Measurements from ENCODE around the gene SMIM36.
"Not testable (repeated sequence)": the region's sequence is repeated elsewhere in the genome, so short reads cannot be mapped to it uniquely, and the experiment has no call there.

SMIM36 gene

GRCh38 chr17:55431914-55432313 lies 79.3 kb downstream of the SMIM36 start:
- not testable (repeated sequence) for H3K27me3 ChIP-seq (ENCODE audit: insufficient read depth, low read length, poor library complexity); H4K5ac ChIP-seq (ENCODE audit: low read length); H3K27ac ChIP-seq (ENCODE audit: low read depth, low read length); H3K4ac ChIP-seq (ENCODE audit: low read depth, low read length); DNase-seq; H3K9ac ChIP-seq (ENCODE audit: low read length); H3K4me2 ChIP-seq (ENCODE audit: low read length); H3K23ac ChIP-seq (ENCODE audit: low read length); H2AK5ac ChIP-seq (ENCODE audit: low read length); H2BK120ac ChIP-seq (ENCODE audit: low read depth, low read length); H3K79me1 ChIP-seq (ENCODE audit: low read length); H3K4me3 ChIP-seq (ENCODE audit: low read length); H2BK5ac ChIP-seq (ENCODE audit: low read length); H4K8ac ChIP-seq (ENCODE audit: low read depth, low read length); H3K4me1 ChIP-seq (ENCODE audit: control insufficient read depth, low read depth, low read length); H3K56ac ChIP-seq (ENCODE audit: low read length); H3K36me3 ChIP-seq (ENCODE audit: control insufficient read depth, insufficient read depth, low read length); H2BK15ac ChIP-seq (replicated peaks; ENCODE audit: low read depth); H3K18ac ChIP-seq (ENCODE audit: low read length); H3K79me2 ChIP-seq (ENCODE audit: control insufficient read depth, insufficient read depth, low read length)
- WGBS (ENCODE audit: extremely low coverage, insufficient coverage, low lambda C conversion rate) = no CpG with 5 or more reads among the region's 1 CpG

- Histone ChIP-seq H3K9ac (ENCODE audit: low read length) (no peak overlapping the region), H3K27ac (ENCODE audit: low read depth, low read length) (no peak overlapping the region), H2BK5ac (ENCODE audit: low read length) (no peak overlapping the region), H3K18ac (ENCODE audit: low read length) (no peak overlapping the region), H2AK5ac (ENCODE audit: low read length) (no peak overlapping the region), H2BK120ac (ENCODE audit: low read depth, low read length) (no peak overlapping the region), H4K5ac (ENCODE audit: low read length) (no peak overlapping the region), H3K4me3 (ENCODE audit: low read length) (no peak overlapping the region), H3K56ac (ENCODE audit: low read length) (no peak overlapping the region), H3K79me1 (ENCODE audit: low read length) (no peaks in the 10 kb centered on the region), H3K4me1 (ENCODE audit: control insufficient read depth, low read depth, low read length) (peaks cover 2% of the 10 kb centered on the region), H3K36me3 (ENCODE audit: control insufficient read depth, insufficient read depth, low read length) (no peaks in the 10 kb centered on the region), H3K27me3 (ENCODE audit: insufficient read depth, low read length, poor library complexity) (no peaks in the 10 kb centered on the region), H4K8ac (ENCODE audit: low read depth, low read length) (no peak overlapping the region), H3K79me2 (ENCODE audit: control insufficient read depth, insufficient read depth, low read length) (no peaks in the 10 kb centered on the region), H3K4me2 (ENCODE audit: low read length) (no peak overlapping the region), H3K23ac (ENCODE audit: low read length) (no peak overlapping the region), H3K4ac (ENCODE audit: low read depth, low read length) (no peak overlapping the region), H2BK15ac (replicated peaks; ENCODE audit: low read depth) (no peak overlapping the region)
- whole genome bisulfite sequencing (ENCODE audit: extremely low coverage, insufficient coverage, low lambda C conversion rate) = no CpG with 5 or more reads among the region's 4 CpGs
- DNase-seq = no peak
Measured at GRCh38 chr17:55430541-55431288, 80.5 kb downstream of the SMIM36 start.

DNA sequence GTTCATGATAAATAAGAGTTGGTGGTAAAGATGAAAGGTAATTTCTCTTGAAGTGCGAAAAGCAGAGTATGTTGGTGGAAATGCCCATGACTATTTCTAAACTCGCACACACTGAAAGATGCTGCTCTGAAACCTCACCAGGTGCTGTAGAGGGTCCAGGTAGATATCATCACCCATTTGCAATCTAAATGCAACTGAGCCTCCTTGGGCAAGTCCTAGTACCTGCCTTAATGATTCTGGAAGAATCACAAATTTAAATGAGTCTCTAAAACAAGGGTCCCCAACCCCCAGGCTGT lies 83.7 kb downstream of the SMIM36 start:
- Histone ChIP-seq H3K23ac (ENCODE audit: low read length) (no peak overlapping the region), H2BK15ac (replicated peaks; ENCODE audit: low read depth) (no peak overlapping the region), H2BK120ac (ENCODE audit: low read depth, low read length) (no peak overlapping the region), H4K8ac (ENCODE audit: low read depth, low read length) (no peak overlapping the region), H2BK5ac (ENCODE audit: low read length) (no peak overlapping the region), H3K4ac (ENCODE audit: low read depth, low read length) (no peak overlapping the region), H2AK5ac (ENCODE audit: low read length) (no peak overlapping the region), H4K5ac (ENCODE audit: low read length) (no peak overlapping the region), H3K18ac (ENCODE audit: low read length) (no peak overlapping the region), H3K36me3 (ENCODE audit: control insufficient read depth, insufficient read depth, low read length) (no peaks in the 10 kb centered on the region), H3K4me3 (ENCODE audit: low read length) (no peak overlapping the region), H3K56ac (ENCODE audit: low read length) (no peak overlapping the region), H3K79me2 (ENCODE audit: control insufficient read depth, insufficient read depth, low read length) (no peaks in the 10 kb centered on the region), H3K27me3 (ENCODE audit: insufficient read depth, low read length, poor library complexity) (no peaks in the 10 kb centered on the region), H3K4me1 (ENCODE audit: control insufficient read depth, low read depth, low read length) (no peaks in the 10 kb centered on the region), H3K4me2 (ENCODE audit: low read length) (no peak overlapping the region), H3K9ac (ENCODE audit: low read length) (no peak overlapping the region), H3K27ac (ENCODE audit: low read depth, low read length) (no peak overlapping the region), H3K79me1 (ENCODE audit: low read length) (no peaks in the 10 kb centered on the region)
- no CpG with 5 or more reads among the region's 2 CpGs for WGBS (ENCODE audit: extremely low coverage, insufficient coverage, low lambda C conversion rate)
- no peak for DNase-seq

GRCh38 chr17:55426851-55427586 lies 84.2 kb downstream of the SMIM36 start:
- no peak overlapping the region for H2AK5ac ChIP-seq (ENCODE audit: low read length)
- no peak overlapping the region for H2BK15ac ChIP-seq (replicated peaks; ENCODE audit: low read depth)
- no peaks in the 10 kb centered on the region for H3K4me1 ChIP-seq (ENCODE audit: control insufficient read depth, low read depth, low read length)
- no peaks in the 10 kb centered on the region for H3K27me3 ChIP-seq (ENCODE audit: insufficient read depth, low read length, poor library complexity)
- DNase-seq = no peak
- no peaks in the 10 kb centered on the region for H3K79me1 ChIP-seq (ENCODE audit: low read length)
- H3K4ac ChIP-seq (ENCODE audit: low read depth, low read length) = no peak overlapping the region
- H3K9ac ChIP-seq (ENCODE audit: low read length) = no peak overlapping the region
- no CpG with 5 or more reads among the region's 2 CpGs for WGBS (ENCODE audit: extremely low coverage, insufficient coverage, low lambda C conversion rate)
- no peak overlapping the region for H3K27ac ChIP-seq (ENCODE audit: low read depth, low read length)
- no peaks in the 10 kb centered on the region for H3K79me2 ChIP-seq (ENCODE audit: control insufficient read depth, insufficient read depth, low read length)
- H3K18ac ChIP-seq (ENCODE audit: low read length) = no peak overlapping the region
- no peak overlapping the region for H2BK5ac ChIP-seq (ENCODE audit: low read length)
- no peak overlapping the region for H4K8ac ChIP-seq (ENCODE audit: low read depth, low read length)
- H2BK120ac ChIP-seq (ENCODE audit: low read depth, low read length) = no peak overlapping the region
- no peak overlapping the region for H3K4me2 ChIP-seq (ENCODE audit: low read length)
- no peak overlapping the region for H4K5ac ChIP-seq (ENCODE audit: low read length)
- no peak overlapping the region for H3K4me3 ChIP-seq (ENCODE audit: low read length)
- H3K56ac ChIP-seq (ENCODE audit: low read length) = no peak overlapping the region
- no peaks in the 10 kb centered on the region for H3K36me3 ChIP-seq (ENCODE audit: control insufficient read depth, insufficient read depth, low read length)
- H3K23ac ChIP-seq (ENCODE audit: low read length) = no peak overlapping the region

GRCh38 chr17:55424893-55425540 lies 86.2 kb downstream of the SMIM36 start:
- H3K18ac ChIP-seq (ENCODE audit: low read length) = no peak overlapping the region
- H3K79me1 ChIP-seq (ENCODE audit: low read length) = peaks cover 5% of the 10 kb centered on the region
- peaks cover 3% of the 10 kb centered on the region for H3K4me1 ChIP-seq (ENCODE audit: control insufficient read depth, low read depth, low read length)
- no peak overlapping the region for H2BK15ac ChIP-seq (replicated peaks; ENCODE audit: low read depth)
- no peak overlapping the region for H3K4me3 ChIP-seq (ENCODE audit: low read length)
- H3K56ac ChIP-seq (ENCODE audit: low read length) = no peak overlapping the region
- H4K8ac ChIP-seq (ENCODE audit: low read depth, low read length) = no peak overlapping the region
- H3K27ac ChIP-seq (ENCODE audit: low read depth, low read length) = no peak overlapping the region
- H2AK5ac ChIP-seq (ENCODE audit: low read length) = no peak overlapping the region
- no peak overlapping the region for H3K23ac ChIP-seq (ENCODE audit: low read length)
- H2BK5ac ChIP-seq (ENCODE audit: low read length) = no peak overlapping the region
- H3K27me3 ChIP-seq (ENCODE audit: insufficient read depth, low read length, poor library complexity) = no peaks in the 10 kb centered on the region
- H3K4me2 ChIP-seq (ENCODE audit: low read length) = no peak overlapping the region
- H3K4ac ChIP-seq (ENCODE audit: low read depth, low read length) = no peak overlapping the region
- no peak overlapping the region for H4K5ac ChIP-seq (ENCODE audit: low read length)
- H3K36me3 ChIP-seq (ENCODE audit: control insufficient read depth, insufficient read depth, low read length) = no peaks in the 10 kb centered on the region
- WGBS (ENCODE audit: extremely low coverage, insufficient coverage, low lambda C conversion rate) = no CpG with 5 or more reads among the region's 4 CpGs
- no peak overlapping the region for H2BK120ac ChIP-seq (ENCODE audit: low read depth, low read length)
- DNase-seq = no peak
- H3K79me2 ChIP-seq (ENCODE audit: control insufficient read depth, insufficient read depth, low read length) = peaks cover 10% of the 10 kb centered on the region
- no peak overlapping the region for H3K9ac ChIP-seq (ENCODE audit: low read length)

Data from mesendoderm (in vitro differentiated cells).